H1 (cell line): ENCODE measurements around the gene ANO6. TPM values are rescaled to one million over a fixed set of nuclear protein-coding genes. Genes with fewer than 3 reads are reported as not detected.
A peak's percentile ranks its signal among the peaks of the same experiment; 100 is the strongest.

Experiments used
- CTCF ChIA-PET: fragments of 300-600 bp; sonication (Branson Sonifier 250); formaldehyde crosslinking; loops from one replicate; lab custom pipeline; 2021; ENCODE audit not compliant: partially characterized antibody; lab: Charles Lee
- POLR2A ChIA-PET: fragments of 300-600 bp; sonication (Branson Sonifier 250); formaldehyde crosslinking; loops from one replicate; lab custom pipeline; 2021; ENCODE audit warnings: inconsistent platforms; ENCODE audit not compliant: partially characterized antibody; lab: Charles Lee
- DNase-seq, 2 experiments: peaks; one replicate each; pipeline versions ENCODE4 v3.0.0 to v3.0.0-alpha.2; 2010 to 2022; ENCODE audit warnings: low spot score in 2 of 2, low read depth in 1 of 2, mixed read lengths in 1 of 2
- FAIRE-seq: peaks from 2 replicates; lab custom pipeline; 2011; peaks lifted over from hg19 to GRCh38; lab: Jason Lieb, UNC
- H2AFZ ChIP-seq: 2 replicates; pipeline ENCODE4 v1.8.1; 2012; ENCODE audit warnings: low read length, inconsistent platforms
- H2AK5ac ChIP-seq: 2 replicates; pipeline ENCODE4 v1.6.1; 2013; ENCODE audit warnings: low read depth, low read length
- H2BK120ac ChIP-seq: replicated peaks from 2 replicates; pipeline ENCODE3; 2013; ENCODE audit warnings: low read depth, low read length, inconsistent platforms
- H2BK12ac ChIP-seq: 2 replicates; pipeline ENCODE4 v1.6.1; 2013; ENCODE audit warnings: low read depth, low read length
- H2BK15ac ChIP-seq: 2 replicates; pipeline ENCODE4 v1.6.1; 2013; ENCODE audit warnings: low read length
- H2BK20ac ChIP-seq: 2 replicates; pipeline ENCODE4 v1.6.1; 2013; ENCODE audit warnings: low read length
- H2BK5ac ChIP-seq: 2 replicates; pipeline ENCODE4 v1.6.1; 2013; ENCODE audit warnings: low read depth, low read length
- H3K14ac ChIP-seq: 2 replicates; pipeline ENCODE4 v1.6.1; 2013; ENCODE audit warnings: inconsistent platforms; ENCODE audit not compliant: insufficient read length
- H3K18ac ChIP-seq: 2 replicates; pipeline ENCODE4 v1.6.1; 2013; ENCODE audit warnings: low read length; ENCODE audit errors: extremely low read depth
- H3K23ac ChIP-seq: 2 replicates; pipeline ENCODE4 v1.6.1; 2013; ENCODE audit warnings: inconsistent platforms; ENCODE audit not compliant: insufficient read length
- H3K23me2 ChIP-seq: 2 replicates; pipeline ENCODE4 v1.6.1; 2013; ENCODE audit warnings: low read depth, low read length
- H3K27ac ChIP-seq: 2 replicates; pipeline ENCODE4 v1.6.1; 2011; ENCODE audit warnings: low read depth, low read length, inconsistent platforms
- H3K27me3 ChIP-seq, 4 experiments: replicated peaks in 1 of 4; 1 replicate in 1 of 4; 2 replicates in 3 of 4; pipeline versions ENCODE4 v1.6.1 to v1.8.1; 2011 to 2013; ENCODE audit warnings: low read length in 3 of 4, mild to moderate bottlenecking in 3 of 4, inconsistent platforms in 2 of 4, mixed read lengths in 2 of 4, moderate library complexity in 1 of 4; ENCODE audit not compliant: control insufficient read depth in 3 of 4, insufficient read depth in 3 of 4; ENCODE audit errors: extremely low read depth in 1 of 4
- H3K36me3 ChIP-seq, 4 experiments: 2 replicates each; pipeline versions ENCODE4 v1.6.1 to v1.8.1; 2011 to 2013; ENCODE audit warnings: mild to moderate bottlenecking in 4 of 4, low read length in 3 of 4, moderate library complexity in 2 of 4, control low read depth in 1 of 4, inconsistent platforms in 1 of 4; ENCODE audit not compliant: insufficient read depth in 4 of 4, control insufficient read depth in 2 of 4
- H3K4ac ChIP-seq: replicated peaks from 2 replicates; pipeline ENCODE3; 2013; ENCODE audit warnings: low read length, low read depth, mixed read lengths, inconsistent platforms; ENCODE audit not compliant: insufficient read length
- H3K4me1 ChIP-seq, 4 experiments: replicated peaks in 1 of 4; 1 replicate in 1 of 4; 2 replicates in 3 of 4; pipeline versions ENCODE4 v1.6.1 to v1.8.1; 2011 to 2013; ENCODE audit warnings: low read length in 3 of 4, inconsistent platforms in 2 of 4, mixed read lengths in 1 of 4; ENCODE audit not compliant: insufficient read depth in 4 of 4, control insufficient read depth in 3 of 4
- H3K4me2 ChIP-seq, 2 experiments: 2 replicates each; pipeline versions ENCODE4 v1.6.1 to v1.8.1; 2011 to 2013; ENCODE audit warnings: low read depth in 2 of 2, low read length in 2 of 2, control low read depth in 1 of 2, inconsistent platforms in 1 of 2, mild to moderate bottlenecking in 1 of 2; ENCODE audit not compliant: insufficient read depth in 1 of 2
- H3K4me3 ChIP-seq, 4 experiments: fragments of 200-600, 300-600 bp in 1 of 4; sonication (generic), shearing (Covaris generic), sonication (Bioruptor Twin) in 1 of 4; 2 replicates each; pipeline versions ENCODE4 v1.5.1 to v1.8.1; 2011 to 2016; ENCODE audit warnings: low read length in 4 of 4, low read depth in 3 of 4, control low read depth in 2 of 4, inconsistent platforms in 2 of 4, mild to moderate bottlenecking in 2 of 4, mixed read lengths in 1 of 4, moderate library complexity in 1 of 4; ENCODE audit not compliant: insufficient read depth in 2 of 4; ENCODE audit errors: extremely low read depth in 1 of 4
- H3K56ac ChIP-seq: replicated peaks from 2 replicates; pipeline ENCODE3; 2013; ENCODE audit warnings: low read depth, mild to moderate bottlenecking, mixed read lengths, low read length, inconsistent platforms; ENCODE audit not compliant: insufficient read length
- H3K79me1 ChIP-seq: 2 replicates; pipeline ENCODE4 v1.6.1; 2013; ENCODE audit warnings: low read depth, low read length, control low read depth
- H3K79me2 ChIP-seq, 2 experiments: 2 replicates each; pipeline versions ENCODE4 v1.6.1 to v1.8.1; 2012 to 2013; ENCODE audit warnings: low read length in 2 of 2, mild to moderate bottlenecking in 2 of 2, inconsistent platforms in 1 of 2; ENCODE audit not compliant: insufficient read depth in 2 of 2, control insufficient read depth in 1 of 2
- H3K9ac ChIP-seq, 4 experiments: replicated peaks in 1 of 4; 1 replicate in 1 of 4; 2 replicates in 3 of 4; pipeline versions ENCODE4 v1.6.1 to v1.8.1; 2011 to 2013; ENCODE audit warnings: low read depth in 3 of 4, low read length in 3 of 4, control low read depth in 2 of 4, mild to moderate bottlenecking in 2 of 4, moderate library complexity in 2 of 4, inconsistent platforms in 1 of 4; ENCODE audit errors: extremely low read depth in 1 of 4
- H3K9me3 ChIP-seq, 2 experiments: 2 replicates each; pipeline versions ENCODE4 v1.6.1 to v1.8.1; 2012 to 2013; ENCODE audit warnings: mild to moderate bottlenecking in 2 of 2, moderate library complexity in 2 of 2, control low read depth in 1 of 2, inconsistent platforms in 1 of 2, low read depth in 1 of 2, low read length in 1 of 2, mixed read lengths in 1 of 2; ENCODE audit not compliant: insufficient read depth in 2 of 2
- H4K20me1 ChIP-seq, 2 experiments: replicated peaks in 1 of 2; 2 replicates each; pipeline versions ENCODE3 to v1.8.1; 2011 to 2013; ENCODE audit warnings: inconsistent platforms in 2 of 2, low read length in 2 of 2, mild to moderate bottlenecking in 1 of 2; ENCODE audit not compliant: insufficient read depth in 2 of 2, control insufficient read depth in 1 of 2
- H4K5ac ChIP-seq: 2 replicates; pipeline ENCODE4 v1.6.1; 2013; ENCODE audit warnings: low read length, low read depth, mixed read lengths, inconsistent platforms; ENCODE audit not compliant: insufficient read length
- H4K8ac ChIP-seq: 2 replicates; pipeline ENCODE4 v1.8.0; 2013; ENCODE audit warnings: mild to moderate bottlenecking, moderate library complexity, low read length, inconsistent platforms; ENCODE audit not compliant: insufficient read depth; ENCODE audit errors: extremely low read depth
- H4K91ac ChIP-seq: replicated peaks from 2 replicates; pipeline ENCODE3; 2013; ENCODE audit warnings: low read length, mixed read lengths, inconsistent platforms; ENCODE audit not compliant: insufficient read length
- ASH2L ChIP-seq: fragments of 200-600, 300-600 bp; sonication (generic); IDR thresholded peaks from one replicate; pipeline ENCODE4 v1.7.1; 2017; ENCODE audit warnings: low read length
- BCL11A ChIP-seq, 2 experiments: IDR thresholded peaks; one replicate each; pipeline ENCODE4 v1.6.1; 2011; ENCODE audit warnings: low read depth in 2 of 2, low read length in 2 of 2, mild to moderate bottlenecking in 2 of 2
- CTCF ChIP-seq, 3 experiments: IDR thresholded peaks; 1 replicate in 2 of 3; 2 replicates in 1 of 3; pipeline versions ENCODE4 v1.5.1 to v1.6.1; 2011; ENCODE audit warnings: low read length in 3 of 3, mild to moderate bottlenecking in 3 of 3, inconsistent platforms in 2 of 3, low read depth in 1 of 3, moderate library complexity in 1 of 3; ENCODE audit not compliant: insufficient read depth in 1 of 3; ENCODE audit errors: control extremely low read depth in 1 of 3
- POLR2A ChIP-seq, 2 experiments: IDR thresholded peaks; 1 replicate in 1 of 2; 2 replicates in 1 of 2; pipeline ENCODE4 v1.6.1; 2011; ENCODE audit warnings: low read depth in 2 of 2, low read length in 2 of 2, mild to moderate bottlenecking in 2 of 2; ENCODE audit errors: control extremely low read depth in 1 of 2
- POLR2AphosphoS5 ChIP-seq: IDR thresholded peaks from 2 replicates; pipeline ENCODE4 v1.6.1; 2011; ENCODE audit warnings: low read depth, low read length
- RAD21 ChIP-seq, 2 experiments: IDR thresholded peaks in 1 of 2; conservative IDR thresholded peaks in 1 of 2; 2 replicates each; pipeline ENCODE4 v1.6.1; 2011; ENCODE audit warnings: low read depth in 2 of 2, low read length in 2 of 2, improper control_type of control experiment in 1 of 2, inconsistent platforms in 1 of 2, mild to moderate bottlenecking in 1 of 2, moderate library complexity in 1 of 2
- SRF ChIP-seq: IDR thresholded peaks from 2 replicates; pipeline ENCODE4 v1.6.1; 2011; ENCODE audit warnings: mild to moderate bottlenecking, low read depth, low read length, moderate library complexity
- TBP ChIP-seq: IDR thresholded peaks from 2 replicates; pipeline ENCODE4 v1.6.1; 2011; ENCODE audit warnings: low read depth, low read length, improper control_type of control experiment
- TCF12 ChIP-seq: IDR thresholded peaks from 2 replicates; pipeline ENCODE4 v1.6.1; 2011; ENCODE audit warnings: low read depth, mild to moderate bottlenecking, low read length
- YY1 ChIP-seq: IDR thresholded peaks from 2 replicates; pipeline ENCODE4 v1.6.1; 2011; ENCODE audit warnings: low read depth, mild to moderate bottlenecking, low read length
- WGBS, 2 experiments: shearing (Covaris generic) in 1 of 2; methylation state at CpG; one replicate each; pipeline versions ENCODE4 v1.1.6 to v1.1.7; 2013 to 2015; ENCODE audit warnings: low lambda C conversion rate in 2 of 2, mixed read lengths in 2 of 2, inconsistent platforms in 1 of 2, low coverage in 1 of 2, missing lambda C conversion rate in 1 of 2; ENCODE audit not compliant: insufficient replicate concordance in 2 of 2, insufficient coverage in 1 of 2, insufficient read length in 1 of 2; ENCODE audit errors: extremely low coverage in 1 of 2, missing lambda C conversion rate in 1 of 2; 5-methylcytosine and 5-hydroxymethylcytosine counted together
- polyA plus RNA-seq, 7 experiments: library from polyadenylated mRNA; depleted of rRNA in 3 of 7; stranded (reverse) in 5 of 7; unstranded in 2 of 7; fragments of >200 nt in 5 of 7; fragments of 200-250 nt in 2 of 7; gene quantifications; 1 replicate in 5 of 7; 2 replicates in 1 of 7; 4 replicates in 1 of 7; pipeline versions ENCODE4 v1.2.1 to v1.2.3, GENCODE V29; 2011 to 2013; ENCODE audit warnings: missing spikeins in 2 of 7, mixed read lengths in 2 of 7
- total RNA-seq: library from RNA; stranded (reverse); fragmentation: NEBNext Ultra II Directional; extraction: Animal tissue kit (Norgen Biotek cat#: 25700); gene quantifications from 2 replicates; pipeline ENCODE4 v1.2.1, GENCODE V29; 2021

Gene ANO6
- total and polyA plus RNA-seq, 2 of the 8 experiments (the other 6 are each of a cell fraction or from before 2014, with no cell fraction given) = 15.1 to 39.7 TPM

- H2BK15ac ChIP-seq = no peak overlapping the region
- peaks cover 4 to 27% (median 11%) of the 10 kb centered on the region in 4 experiments; a peak in 5 of 7 replicates for H3K4me1 ChIP-seq
- H3K79me1 ChIP-seq = no peaks in the 10 kb centered on the region
- no peak overlapping the region for H3K56ac ChIP-seq
- no peak overlapping the region for H3K14ac ChIP-seq
- no peak overlapping the region for H4K91ac ChIP-seq
- no peak overlapping the region for H3K23ac ChIP-seq
- no peaks in the 10 kb centered on the region; a peak in 2 of 8 replicates for H3K36me3 ChIP-seq
- H4K8ac ChIP-seq = no peak overlapping the region
- no peak overlapping the region for H3K18ac ChIP-seq
- no peak overlapping the region for H2BK5ac ChIP-seq
- H4K5ac ChIP-seq = no peak overlapping the region
- no peaks in the 10 kb centered on the region for H3K23me2 ChIP-seq
- peaks cover 0 to 2% (median 0%) of the 10 kb centered on the region in 4 experiments; a peak in 3 of 7 replicates for H3K27me3 ChIP-seq
- no peak overlapping the region for H3K9ac ChIP-seq
- no peak overlapping the region; the same call in 1 of the 2 replicates for H2BK12ac ChIP-seq
- no peak overlapping the region for H2BK120ac ChIP-seq
- no peak overlapping the region; the same call in 1 of the 2 replicates for H3K27ac ChIP-seq
- FAIRE-seq (peak; percentile 99), DNase-seq (peak; percentile 49 to 72)
- WGBS, 2 experiments = 8% methylated on average over 6 of the region's 6 CpGs; no CpG with 5 or more reads in 1 of the 2 experiments
- no peak overlapping the region for H2AFZ ChIP-seq
- no peaks in the 10 kb centered on the region for H3K79me2 ChIP-seq
- no peaks in the 10 kb centered on the region for H3K9me3 ChIP-seq
- no peaks in the 10 kb centered on the region for H4K20me1 ChIP-seq
- H2AK5ac ChIP-seq = no peak overlapping the region
- no peak overlapping the region for H2BK20ac ChIP-seq
- ChIA-PET POLR2A (interaction anchor here (0.7 to 0.9 kb wide), 2 partner anchors 199 to 558 kb away, joined by 3 to 4 read pairs; no protein-coding TSS in a partner anchor), CTCF (interaction anchor here (0.6 to 1.4 kb wide), 2 partner anchors 62 to 194 kb away, joined by 3 to 4 read pairs; no protein-coding TSS in a partner anchor)
- H3K4me2 ChIP-seq = peak overlapping the region; percentile 43 to 55
- peak overlapping the region in 1 of 4 experiments; percentile 26; a peak in 1 of 8 replicates for H3K4me3 ChIP-seq
- H3K4ac ChIP-seq = no peak overlapping the region
- TF ChIP-seq TCF12 (0 out of 2 replicates have a peak, but pooled peaks have one; percentile 27), SRF (no peak), YY1 (0 out of 2 replicates have a peak, but pooled peaks have one; percentile 30), TBP (no peak), ASH2L (peak; percentile 28), POLR2AphosphoS5 (0 out of 2 replicates have a peak, but pooled peaks have one; percentile 20), CTCF (IDR thresholded peaks at IDR 0.05; ENCODE audit: control extremely low read depth in 1 of 3, insufficient read depth in 1 of 3, low read depth in 1 of 3, low read length in 3 of 3) (no peak), BCL11A (IDR thresholded peaks at IDR 0.05; ENCODE audit: low read depth in 2 of 2, low read length in 2 of 2) (peak in 1 of 2 experiments; percentile 10), RAD21 (IDR thresholded peaks at IDR 0.05 in 1 of 2, conservative IDR thresholded peaks at IDR 0.05 in 1 of 2; ENCODE audit: low read depth in 2 of 2, low read length in 2 of 2) (0 out of 4 replicates have a peak, but pooled peaks of 1 of the 2 experiments have one; percentile 2), POLR2A (IDR thresholded peaks at IDR 0.05; ENCODE audit: control extremely low read depth in 1 of 2, low read depth in 2 of 2, low read length in 2 of 2) (peak in 1 of 2 experiments; percentile 48; a peak in 1 of 3 replicates)
These were observed 217.6 kb downstream of the ANO6 start for GRCh38 chr12:45433441-45433868.
